Pancreas (tissue), 10 donors: Measurements from ENCODE around the gene MGA. TPM values are rescaled to one million over a fixed set of nuclear protein-coding genes. Genes with fewer than 3 reads are reported as not detected.

Experiments
- ATAC-seq, 4 donors: fragments of 200-7000 bp; cut with Tn5 transposase; one replicate each; pipeline versions ENCODE4 v1.8.0 to v1.9.1; 2020; ENCODE audit warnings: mild to moderate bottlenecking in 4 of 4, moderate library complexity in 4 of 4
- DNase-seq, 6 donors: peaks; one replicate each; pipeline ENCODE4 v3.0.0-alpha.2; 2020
- FAIRE-seq: peaks from 2 replicates; lab custom pipeline; 2012; peaks lifted over from hg19 to GRCh38; lab: Jason Lieb, UNC
- H3K27ac ChIP-seq, 4 donors: fragments of 200-600 bp; sonication (generic); 1 replicate in 3 of 4; 2 replicates in 1 of 4; pipeline versions ENCODE4 v1.5.0 to v1.8.0; 2020
- H3K27me3 ChIP-seq, 4 donors: fragments of 200-600 bp; one replicate each; pipeline ENCODE4 v1.8.0; 2021
- H3K36me3 ChIP-seq, 3 donors: fragments of 200-600 bp; sonication (generic) in 1 of 3; one replicate each; pipeline versions ENCODE4 v1.5.0 to v1.8.0; 2020 to 2021
- H3K4me1 ChIP-seq, 3 donors: fragments of 200-600 bp; one replicate each; pipeline ENCODE4 v1.8.0; 2021
- H3K4me3 ChIP-seq, 4 donors: fragments of 200-600 bp; sonication (generic) in 2 of 4; one replicate each; pipeline versions ENCODE4 v1.5.0 to v1.8.0; 2020 to 2021
- H3K9me3 ChIP-seq, 4 donors: fragments of 200-600 bp; one replicate each; pipeline ENCODE4 v1.8.0; 2021
- WGBS, 2 donors: extraction: QIAGEN DNeasy Blood & Tissue Kit; methylation state at CpG; one replicate each; pipeline ENCODE4 v1.1.7; 2013; 5-methylcytosine and 5-hydroxymethylcytosine counted together
- intact Hi-C, 3 donors: fragments of 100-400 bp; cut with DNase I; formaldehyde crosslinking; loops; one replicate each; pipeline versions ENCODE4 v1.11.1 to v1.14.2; 2022
- polyA plus RNA-seq, 2 donors: library from polyadenylated mRNA; stranded (reverse); fragments of 200-250 nt; gene quantifications; one replicate each; pipeline ENCODE4 v1.2.3, GENCODE V29; 2013
- total RNA-seq, 6 donors: library from RNA; stranded (reverse); fragmentation: NEBNext Ultra II Directional in 4 of 6; extraction: Animal tissue kit (Norgen Biotek cat#: 25700) in 4 of 6; gene quantifications; one replicate each; pipeline versions ENCODE4 v1.2.1 to v1.2.4, GENCODE V29; 2021 to 2023
- TF ChIP-seq, protein P1 (sequence below), 4 donors: fragments of 200-600 bp; sonication (generic) in 3 of 4; IDR thresholded peaks; one replicate each; pipeline versions ENCODE4 v1.5.0 to v1.8.0; 2021; ENCODE audit warnings: antibody characterized with exemption in 4 of 4
- donor health status: healthy with polysubstance abuse.
- donor health status: DM: no; HTN: no; CAD: no; lungs with moderate emphysema.
- donor health status: DM: no; HTN: no; CAD: no.
- donor health status: control.
- donor health status: control.
- donor health status: Bipolar disorder and iron deficiency.
- donor health status: DM: yes; HTN: yes; CAD: no.
- donor health status: DM: no; HTN: no; CAD: no.
- donor health status: DM: no; HTN: no; CAD: no.
- donor health status: DM: yes; HTN: yes; CAD: no.

Gene MGA
- total and polyA plus RNA-seq, 8 donors: 2.7 to 31.3 (median 17.6) TPM

DNA sequence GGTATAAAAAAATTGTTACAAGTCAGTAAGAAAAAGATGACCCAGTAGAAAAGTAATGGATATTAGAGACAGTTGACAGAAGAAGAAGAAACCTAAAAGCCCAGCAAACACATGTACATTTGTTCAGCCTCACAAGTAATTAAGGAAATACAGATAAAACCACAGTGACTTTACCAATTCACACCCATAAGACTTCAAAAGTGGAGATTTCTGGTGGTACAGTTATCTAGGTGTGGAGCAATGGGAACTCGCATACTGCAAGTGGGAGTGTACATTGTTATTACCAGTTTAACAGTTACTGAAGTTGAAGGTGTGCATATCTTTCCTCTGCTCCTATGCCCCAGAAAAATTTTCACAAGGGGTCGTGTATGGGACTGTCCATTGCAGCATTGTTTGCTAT, 96.0 kb downstream of the MGA start:
- WGBS, 2 donors: 95 to 98% methylated on average over 2 of the region's 2 CpGs
- no peaks in the 10 kb centered on the region for H3K9me3 ChIP-seq
- intact Hi-C loops: no loop called here
- H3K4me1 ChIP-seq: no peaks in the 10 kb centered on the region
- H3K27ac ChIP-seq: no peak overlapping the region
- ATAC-seq (no peak), DNase-seq (no peak), FAIRE-seq (no peak)
- H3K36me3 ChIP-seq: peaks cover 0 to 10% (median 0%) of the 10 kb centered on the region in 3 donors
- TF ChIP-seq, protein P1, sequence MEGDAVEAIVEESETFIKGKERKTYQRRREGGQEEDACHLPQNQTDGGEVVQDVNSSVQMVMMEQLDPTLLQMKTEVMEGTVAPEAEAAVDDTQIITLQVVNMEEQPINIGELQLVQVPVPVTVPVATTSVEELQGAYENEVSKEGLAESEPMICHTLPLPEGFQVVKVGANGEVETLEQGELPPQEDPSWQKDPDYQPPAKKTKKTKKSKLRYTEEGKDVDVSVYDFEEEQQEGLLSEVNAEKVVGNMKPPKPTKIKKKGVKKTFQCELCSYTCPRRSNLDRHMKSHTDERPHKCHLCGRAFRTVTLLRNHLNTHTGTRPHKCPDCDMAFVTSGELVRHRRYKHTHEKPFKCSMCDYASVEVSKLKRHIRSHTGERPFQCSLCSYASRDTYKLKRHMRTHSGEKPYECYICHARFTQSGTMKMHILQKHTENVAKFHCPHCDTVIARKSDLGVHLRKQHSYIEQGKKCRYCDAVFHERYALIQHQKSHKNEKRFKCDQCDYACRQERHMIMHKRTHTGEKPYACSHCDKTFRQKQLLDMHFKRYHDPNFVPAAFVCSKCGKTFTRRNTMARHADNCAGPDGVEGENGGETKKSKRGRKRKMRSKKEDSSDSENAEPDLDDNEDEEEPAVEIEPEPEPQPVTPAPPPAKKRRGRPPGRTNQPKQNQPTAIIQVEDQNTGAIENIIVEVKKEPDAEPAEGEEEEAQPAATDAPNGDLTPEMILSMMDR (IDR thresholded peaks at IDR 0.05): no peak
- no peak overlapping the region for H3K4me3 ChIP-seq
- no peaks in the 10 kb centered on the region for H3K27me3 ChIP-seq

DNA sequence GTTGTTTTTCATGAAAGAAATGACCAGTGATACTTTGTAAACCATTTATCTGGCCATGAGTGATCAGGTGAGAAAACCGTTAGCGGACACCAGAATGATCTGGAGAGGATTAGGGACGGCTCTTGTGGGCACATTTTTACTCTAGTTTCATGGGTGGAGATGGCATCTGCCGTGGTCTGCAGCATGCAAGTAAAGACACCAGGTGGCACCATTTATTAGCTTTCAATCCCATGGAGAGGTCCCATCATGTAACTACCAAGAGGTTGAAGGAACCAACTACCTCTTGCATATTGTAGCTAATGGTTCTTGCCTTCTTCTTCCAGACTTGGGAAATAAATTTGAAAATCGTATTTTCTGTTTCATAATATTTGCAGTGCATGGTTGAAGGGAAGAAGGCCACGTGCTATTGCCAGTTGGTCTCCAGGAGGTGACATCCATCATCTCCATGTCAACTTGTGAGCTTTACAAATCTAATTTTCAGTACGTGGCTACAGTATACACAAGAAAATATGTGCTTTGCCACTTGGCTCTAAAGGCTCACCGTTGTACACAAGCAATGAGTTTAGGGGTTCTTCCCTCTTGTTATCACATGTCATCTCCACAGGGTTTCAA, 112.6 kb downstream of the MGA start:
- DNase-seq: peak in 2 of 6 donors; percentile 35 to 56
- TF ChIP-seq, protein P1 (IDR thresholded peaks at IDR 0.05): peak; percentile 18 to 50 (median 45)
- ATAC-seq: peak; percentile 25 to 57 (median 38)
- Histone ChIP-seq H3K9me3 (no peaks in the 10 kb centered on the region), H3K36me3 (no peaks in the 10 kb centered on the region), H3K27me3 (no peaks in the 10 kb centered on the region), H3K27ac (peak overlapping the region in 2 of 4 donors; percentile 76 to 77), H3K4me3 (no peak overlapping the region), H3K4me1 (peaks cover 0 to 10% (median 6%) of the 10 kb centered on the region in 3 donors)
- intact Hi-C loops: loop anchor here in 1 of 3 donors (5.0 to 10.0 kb wide), 2 partner anchors 39 to 132 kb away; no protein-coding TSS in a partner anchor
- WGBS, 2 donors: 36 to 40% methylated on average over 8 of the region's 8 CpGs
- no peak for FAIRE-seq

DNA sequence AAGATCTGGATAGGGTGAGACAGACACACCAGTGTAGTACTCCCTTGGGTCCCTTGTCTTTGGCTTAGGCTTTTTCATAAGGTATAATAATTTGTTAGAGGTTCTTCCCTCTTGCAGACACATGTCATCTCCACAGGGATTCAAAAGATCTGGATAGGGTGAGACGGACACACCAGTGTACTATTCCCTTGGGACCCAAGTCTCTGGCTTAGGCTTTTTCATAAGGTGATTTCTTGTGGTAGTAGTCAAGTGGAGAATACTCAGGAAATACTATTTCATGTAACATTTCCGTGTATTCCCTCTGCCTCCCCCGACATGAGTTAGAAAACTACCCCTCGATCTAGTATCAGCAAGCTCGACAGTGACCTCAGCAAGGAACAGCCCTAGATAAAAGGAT, 113.1 kb downstream of the MGA start:
- DNase-seq (no peak), ATAC-seq (no peak), FAIRE-seq (no peak)
- H3K27me3 ChIP-seq: no peaks in the 10 kb centered on the region
- H3K4me1 ChIP-seq: peaks cover 0 to 10% (median 6%) of the 10 kb centered on the region in 3 donors
- H3K36me3 ChIP-seq: no peaks in the 10 kb centered on the region
- intact Hi-C loops: loop anchor here in 1 of 3 donors (5.0 to 10.0 kb wide), 2 partner anchors 39 to 131 kb away; no protein-coding TSS in a partner anchor
- TF ChIP-seq, protein P1 (IDR thresholded peaks at IDR 0.05): no peak
- WGBS, 2 donors: 18 to 24% methylated on average over 5 of the region's 5 CpGs
- peak overlapping the region in 3 of 4 donors; percentile 54 to 77 (median 76) for H3K27ac ChIP-seq
- H3K4me3 ChIP-seq: peak overlapping the region in 1 of 4 donors; percentile 77
- no peaks in the 10 kb centered on the region for H3K9me3 ChIP-seq

DNA sequence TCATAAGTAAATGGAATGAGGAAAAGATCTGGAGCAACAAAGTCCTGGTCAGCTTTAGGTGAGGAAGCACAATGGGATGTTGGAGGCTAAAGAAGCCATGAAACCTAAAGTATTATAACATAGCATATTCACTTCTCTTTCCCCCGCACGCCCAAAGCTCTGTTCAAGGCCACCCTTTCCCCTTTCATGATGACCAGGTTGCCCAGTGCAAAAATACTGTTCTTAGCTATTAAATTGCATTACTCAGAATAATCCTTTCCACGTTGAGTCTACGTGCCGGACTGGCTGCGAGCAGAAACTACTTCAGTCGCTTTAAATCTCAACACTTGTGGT, 113.5 kb downstream of the MGA start:
- ATAC-seq (peak in 1 of 4 donors; percentile 0), FAIRE-seq (no peak)
- H3K4me1 ChIP-seq: peaks cover 0 to 10% (median 6%) of the 10 kb centered on the region in 3 donors

More for the DNA sequence above, 113.5 kb downstream of the MGA start:
- intact Hi-C loops: loop anchor here in 1 of 3 donors (5.0 to 10.0 kb wide), 2 partner anchors 39 to 131 kb away; no protein-coding TSS in a partner anchor
- Histone ChIP-seq H3K27me3 (no peaks in the 10 kb centered on the region), H3K9me3 (no peaks in the 10 kb centered on the region), H3K36me3 (no peaks in the 10 kb centered on the region), H3K4me3 (peak overlapping the region; percentile 24 to 77 (median 55)), H3K27ac (peak overlapping the region; percentile 53 to 77 (median 65))
- DNase-seq: no peak
- TF ChIP-seq, protein P1 (IDR thresholded peaks at IDR 0.05): no peak
- 4% methylated on average over 7 of the region's 7 CpGs for WGBS, 2 donors
